Mesendoderm (in vitro differentiated cells): ENCODE data around the gene GET4.

Experiments
- DNase-seq: peaks from one replicate; pipeline ENCODE4 v3.0.0; 2013
- H2AK5ac ChIP-seq: 2 replicates; pipeline ENCODE4 v1.6.1; 2013; ENCODE audit warnings: low read length, inconsistent platforms
- H2BK120ac ChIP-seq: 2 replicates; pipeline ENCODE4 v1.6.1; 2013; ENCODE audit warnings: low read depth, mild to moderate bottlenecking, low read length, moderate library complexity, mixed read lengths
- H2BK15ac ChIP-seq: replicated peaks from 2 replicates; pipeline ENCODE4 v1.6.1; 2013; ENCODE audit warnings: low read depth, mild to moderate bottlenecking, moderate library complexity
- H2BK5ac ChIP-seq: 2 replicates; pipeline ENCODE4 v1.6.1; 2013; ENCODE audit warnings: low read length, inconsistent platforms
- H3K18ac ChIP-seq: 2 replicates; pipeline ENCODE4 v1.6.1; 2013; ENCODE audit warnings: mild to moderate bottlenecking, low read length, mixed read lengths
- H3K23ac ChIP-seq: one replicate; pipeline ENCODE4 v1.6.1; 2013; ENCODE audit warnings: low read length
- H3K27ac ChIP-seq: 2 replicates; pipeline ENCODE4 v1.5.1; 2013; ENCODE audit warnings: low read depth, mild to moderate bottlenecking, inconsistent platforms, low read length, moderate library complexity
- H3K27me3 ChIP-seq: 2 replicates; pipeline ENCODE4 v1.6.1; 2013; ENCODE audit warnings: low read length, control low read depth, mild to moderate bottlenecking, inconsistent platforms; ENCODE audit not compliant: insufficient read depth, poor library complexity
- H3K36me3 ChIP-seq: 2 replicates; pipeline ENCODE4 v1.6.1; 2013; ENCODE audit warnings: low read length, inconsistent platforms; ENCODE audit not compliant: control insufficient read depth, insufficient read depth
- H3K4ac ChIP-seq: one replicate; pipeline ENCODE4 v1.6.1; 2013; ENCODE audit warnings: low read depth, mild to moderate bottlenecking, low read length, moderate library complexity
- H3K4me1 ChIP-seq: 2 replicates; pipeline ENCODE4 v1.6.1; 2013; ENCODE audit warnings: low read depth, low read length, inconsistent platforms; ENCODE audit not compliant: control insufficient read depth
- H3K4me2 ChIP-seq: 2 replicates; pipeline ENCODE4 v1.6.1; 2013; ENCODE audit warnings: low read length
- H3K4me3 ChIP-seq: 2 replicates; pipeline ENCODE4 v1.5.1; 2013; ENCODE audit warnings: mild to moderate bottlenecking, low read length
- H3K56ac ChIP-seq: one replicate; pipeline ENCODE4 v1.6.1; 2013; ENCODE audit warnings: low read length
- H3K79me1 ChIP-seq: 2 replicates; pipeline ENCODE4 v1.6.1; 2013; ENCODE audit warnings: low read length, inconsistent platforms
- H3K79me2 ChIP-seq: 2 replicates; pipeline ENCODE4 v1.6.1; 2013; ENCODE audit warnings: mild to moderate bottlenecking, low read length; ENCODE audit not compliant: control insufficient read depth, insufficient read depth
- H3K9ac ChIP-seq: 2 replicates; pipeline ENCODE4 v1.6.1; 2013; ENCODE audit warnings: low read length, inconsistent platforms
- H4K5ac ChIP-seq: one replicate; pipeline ENCODE4 v1.6.1; 2013; ENCODE audit warnings: low read length
- H4K8ac ChIP-seq: one replicate; pipeline ENCODE4 v1.6.1; 2013; ENCODE audit warnings: low read depth, mild to moderate bottlenecking, control low read depth, low read length, moderate library complexity
- WGBS: extraction: QIAGEN DNeasy Blood & Tissue Kit; methylation state at CpG from one replicate; pipeline ENCODE4 v1.1.7; 2013; ENCODE audit warnings: low lambda C conversion rate, missing lambda C conversion rate; ENCODE audit not compliant: insufficient coverage; ENCODE audit errors: extremely low coverage; 5-methylcytosine and 5-hydroxymethylcytosine counted together

The GET4 gene

GRCh38 chr7:855686-856369, 20.5 kb upstream of the GET4 start:
- Histone ChIP-seq H3K23ac (no peak overlapping the region), H4K5ac (no peak overlapping the region), H2BK15ac (no peak overlapping the region), H2AK5ac (no peak overlapping the region), H2BK5ac (no peak overlapping the region), H3K56ac (no peak overlapping the region), H3K79me1 (peaks cover 2% of the 10 kb centered on the region), H4K8ac (no peak overlapping the region), H3K4me3 (no peak overlapping the region), H3K4ac (no peak overlapping the region), H3K27ac (no peak overlapping the region), H3K4me1 (no peaks in the 10 kb centered on the region), H3K36me3 (peaks cover 20% of the 10 kb centered on the region), H2BK120ac (no peak overlapping the region), H3K9ac (no peak overlapping the region), H3K18ac (no peak overlapping the region), H3K27me3 (no peaks in the 10 kb centered on the region), H3K79me2 (no peaks in the 10 kb centered on the region), H3K4me2 (no peak overlapping the region)
- DNase-seq = no peak
- WGBS = no CpG with 5 or more reads among the region's 29 CpGs

GRCh38 chr7:856444-857095, 19.8 kb upstream of the GET4 start:
- Histone ChIP-seq H3K27me3 (no peaks in the 10 kb centered on the region), H3K23ac (no peak overlapping the region), H3K79me2 (no peaks in the 10 kb centered on the region), H3K4me3 (no peak overlapping the region), H4K8ac (no peak overlapping the region), H2BK5ac (no peak overlapping the region), H2AK5ac (no peak overlapping the region), H3K4me2 (no peak overlapping the region), H3K9ac (no peak overlapping the region), H3K27ac (no peak overlapping the region), H3K79me1 (no peaks in the 10 kb centered on the region), H3K56ac (no peak overlapping the region), H2BK120ac (no peak overlapping the region), H3K18ac (no peak overlapping the region), H4K5ac (no peak overlapping the region), H3K36me3 (peaks cover 24% of the 10 kb centered on the region), H2BK15ac (no peak overlapping the region), H3K4ac (no peak overlapping the region), H3K4me1 (no peaks in the 10 kb centered on the region)
- no CpG with 5 or more reads among the region's 30 CpGs for WGBS
- no peak for DNase-seq

- Histone ChIP-seq H3K36me3 (peaks cover 24% of the 10 kb centered on the region), H3K79me2 (no peaks in the 10 kb centered on the region)
- no CpG with 5 or more reads among the region's 9 CpGs for WGBS
Observed at GRCh38 chr7:857661-858060, 18.7 kb upstream of the GET4 start.

GRCh38 chr7:859359-860030, 16.9 kb upstream of the GET4 start:
- Histone ChIP-seq H4K5ac (no peak overlapping the region), H3K27ac (no peak overlapping the region), H3K9ac (no peak overlapping the region), H2BK5ac (no peak overlapping the region), H4K8ac (no peak overlapping the region), H2BK120ac (no peak overlapping the region), H2AK5ac (no peak overlapping the region), H3K56ac (no peak overlapping the region), H3K79me2 (no peaks in the 10 kb centered on the region), H3K4ac (no peak overlapping the region), H3K4me2 (no peak overlapping the region), H3K27me3 (no peaks in the 10 kb centered on the region), H3K79me1 (no peaks in the 10 kb centered on the region), H3K4me1 (no peaks in the 10 kb centered on the region), H3K4me3 (no peak overlapping the region), H2BK15ac (no peak overlapping the region), H3K23ac (no peak overlapping the region), H3K36me3 (peaks cover 18% of the 10 kb centered on the region), H3K18ac (no peak overlapping the region)
- DNase-seq = no peak
- no CpG with 5 or more reads among the region's 16 CpGs for WGBS

More at GRCh38 chr7:857661-858060, 18.7 kb upstream of the GET4 start:
- no peak overlapping the region for H2BK5ac ChIP-seq
- H2BK15ac ChIP-seq = no peak overlapping the region
- no peak overlapping the region for H2BK120ac ChIP-seq
- no peak overlapping the region for H3K18ac ChIP-seq
- no peak overlapping the region for H3K27ac ChIP-seq
- no peak for DNase-seq
- no peaks in the 10 kb centered on the region for H3K4me1 ChIP-seq
- no peaks in the 10 kb centered on the region for H3K27me3 ChIP-seq
- no peak overlapping the region for H2AK5ac ChIP-seq
- H3K79me1 ChIP-seq = no peaks in the 10 kb centered on the region
- no peak overlapping the region for H3K23ac ChIP-seq
- no peak overlapping the region for H3K4ac ChIP-seq
- no peak overlapping the region for H3K4me3 ChIP-seq
- no peak overlapping the region for H3K4me2 ChIP-seq
- no peak overlapping the region for H4K5ac ChIP-seq
- H3K56ac ChIP-seq = no peak overlapping the region
- no peak overlapping the region for H4K8ac ChIP-seq
- no peak overlapping the region for H3K9ac ChIP-seq

GRCh38 chr7:860149-860548, 16.2 kb upstream of the GET4 start:
- Histone ChIP-seq H2BK15ac (no peak overlapping the region), H3K4me2 (no peak overlapping the region), H3K4ac (no peak overlapping the region), H3K4me1 (no peaks in the 10 kb centered on the region), H3K56ac (no peak overlapping the region), H3K18ac (no peak overlapping the region), H3K36me3 (peaks cover 18% of the 10 kb centered on the region), H3K79me1 (no peaks in the 10 kb centered on the region), H4K5ac (no peak overlapping the region), H3K9ac (no peak overlapping the region), H3K27me3 (no peaks in the 10 kb centered on the region), H3K79me2 (no peaks in the 10 kb centered on the region), H2BK120ac (no peak overlapping the region), H2AK5ac (no peak overlapping the region), H3K4me3 (no peak overlapping the region), H2BK5ac (no peak overlapping the region), H4K8ac (no peak overlapping the region), H3K23ac (no peak overlapping the region), H3K27ac (no peak overlapping the region)
- no peak for DNase-seq
- no CpG with 5 or more reads among the region's 21 CpGs for WGBS
